SKM-1 (cell line): ENCODE results near the gene CHAMP1.

Experiments used
- DNase-seq: peaks from one replicate; lab custom pipeline; 2025; ENCODE audit not compliant: unreplicated experiment; lab: John Stamatoyannopoulos, UW

The CHAMP1 gene, protein sequence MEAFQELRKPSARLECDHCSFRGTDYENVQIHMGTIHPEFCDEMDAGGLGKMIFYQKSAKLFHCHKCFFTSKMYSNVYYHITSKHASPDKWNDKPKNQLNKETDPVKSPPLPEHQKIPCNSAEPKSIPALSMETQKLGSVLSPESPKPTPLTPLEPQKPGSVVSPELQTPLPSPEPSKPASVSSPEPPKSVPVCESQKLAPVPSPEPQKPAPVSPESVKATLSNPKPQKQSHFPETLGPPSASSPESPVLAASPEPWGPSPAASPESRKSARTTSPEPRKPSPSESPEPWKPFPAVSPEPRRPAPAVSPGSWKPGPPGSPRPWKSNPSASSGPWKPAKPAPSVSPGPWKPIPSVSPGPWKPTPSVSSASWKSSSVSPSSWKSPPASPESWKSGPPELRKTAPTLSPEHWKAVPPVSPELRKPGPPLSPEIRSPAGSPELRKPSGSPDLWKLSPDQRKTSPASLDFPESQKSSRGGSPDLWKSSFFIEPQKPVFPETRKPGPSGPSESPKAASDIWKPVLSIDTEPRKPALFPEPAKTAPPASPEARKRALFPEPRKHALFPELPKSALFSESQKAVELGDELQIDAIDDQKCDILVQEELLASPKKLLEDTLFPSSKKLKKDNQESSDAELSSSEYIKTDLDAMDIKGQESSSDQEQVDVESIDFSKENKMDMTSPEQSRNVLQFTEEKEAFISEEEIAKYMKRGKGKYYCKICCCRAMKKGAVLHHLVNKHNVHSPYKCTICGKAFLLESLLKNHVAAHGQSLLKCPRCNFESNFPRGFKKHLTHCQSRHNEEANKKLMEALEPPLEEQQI

DNA sequence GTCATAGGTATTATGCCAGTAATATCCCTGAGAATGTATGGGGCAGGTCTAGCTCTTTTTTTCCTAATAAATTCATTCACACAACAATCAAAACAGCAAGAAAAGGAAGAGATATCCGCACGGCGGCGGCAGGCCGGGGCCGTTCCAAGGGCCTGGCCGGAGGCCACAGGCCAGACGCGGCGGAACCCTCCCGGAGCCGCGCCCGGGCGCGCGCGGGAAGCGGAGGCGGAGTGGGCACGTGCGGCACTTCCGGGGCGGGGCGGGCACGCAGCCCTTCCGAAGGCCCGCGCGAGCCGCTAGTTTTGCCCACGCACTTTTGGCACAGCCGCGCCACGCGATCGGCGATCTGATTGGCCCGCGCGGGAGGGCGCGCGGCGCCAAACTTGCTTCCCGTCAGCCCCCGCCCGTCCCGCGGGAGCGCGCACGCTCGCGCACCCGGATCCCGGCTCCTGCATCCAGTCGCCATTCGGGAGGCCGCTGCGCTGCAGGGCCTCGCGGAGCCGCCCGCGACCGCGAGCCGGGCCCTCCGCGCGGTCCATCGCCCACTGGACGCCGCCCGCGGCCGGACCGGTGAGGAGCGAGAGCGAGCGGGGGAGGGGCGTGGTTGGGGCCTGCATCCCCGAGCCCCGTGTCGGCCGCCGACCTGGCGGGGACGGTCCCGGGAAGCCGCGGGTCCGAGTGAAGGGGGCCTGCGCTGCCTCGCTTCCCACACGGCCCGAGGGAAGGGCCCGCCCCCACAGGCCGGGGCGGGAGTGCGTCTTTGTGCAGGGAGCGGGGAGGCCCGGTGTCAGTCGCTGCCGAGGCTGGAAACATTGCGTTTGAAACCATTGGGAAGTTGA, at the start of gene CHAMP1:
CHAMP1 (plus strand) TSS at position 430 of the 839 bp plus-strand sequence. CDS start 9,340 bp downstream, outside the sequence.
- DNase-seq, result peak; percentile 85

DNA sequence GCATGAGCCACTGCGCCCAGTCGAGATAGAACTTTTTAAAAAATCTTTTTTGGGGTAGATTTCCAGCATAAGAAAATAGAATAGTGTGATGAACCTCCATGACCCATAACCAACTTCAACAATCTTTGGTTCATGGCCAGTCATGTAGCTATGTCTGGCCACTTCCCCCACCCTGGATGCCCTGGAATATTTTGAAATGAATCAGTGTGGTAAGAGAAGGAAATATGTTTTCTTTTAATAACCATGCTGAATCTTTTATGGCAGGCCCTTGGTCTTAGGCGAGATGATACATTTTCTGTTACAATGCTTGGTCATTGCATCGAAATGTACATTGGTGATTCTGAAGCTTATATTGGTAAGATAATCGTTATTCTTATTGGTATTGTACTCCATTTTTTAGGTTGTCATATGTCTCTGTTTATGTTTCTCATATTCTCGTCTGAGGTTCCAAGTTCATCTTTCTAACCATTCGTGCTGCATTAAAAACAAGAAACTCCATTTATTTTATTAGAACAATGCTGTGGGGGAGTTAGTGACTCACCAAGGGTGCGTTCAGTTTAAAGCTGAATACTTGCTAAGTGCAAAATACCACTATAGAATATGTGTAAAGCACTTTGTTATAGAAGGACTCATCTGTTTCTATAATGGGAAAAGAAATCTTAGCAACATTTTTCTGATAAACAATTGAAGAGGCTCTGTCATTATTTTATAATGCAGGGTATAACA, 49.3 kb upstream of the CHAMP1 start:
- no peak for DNase-seq

DNA sequence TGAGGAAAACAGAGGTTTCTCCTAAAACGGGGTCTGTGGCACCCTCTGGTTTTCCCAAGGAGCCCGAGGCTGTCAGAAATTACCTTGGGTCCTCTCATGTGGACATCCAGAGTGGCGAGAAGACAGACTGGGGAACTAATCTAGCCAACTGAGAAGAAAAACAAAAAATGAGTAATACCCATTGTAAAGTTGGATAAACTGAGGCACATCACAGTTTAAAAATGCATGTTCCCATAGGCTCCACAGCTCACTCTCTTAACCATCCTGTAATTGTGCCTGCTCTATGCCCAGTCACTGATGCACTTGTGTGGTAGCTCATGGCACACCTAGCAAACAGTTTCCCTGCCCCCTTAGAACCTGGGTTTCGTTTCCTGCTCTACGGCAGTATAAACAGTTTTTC, 48.1 kb upstream of the CHAMP1 start:
- DNase-seq, result no peak

DNA sequence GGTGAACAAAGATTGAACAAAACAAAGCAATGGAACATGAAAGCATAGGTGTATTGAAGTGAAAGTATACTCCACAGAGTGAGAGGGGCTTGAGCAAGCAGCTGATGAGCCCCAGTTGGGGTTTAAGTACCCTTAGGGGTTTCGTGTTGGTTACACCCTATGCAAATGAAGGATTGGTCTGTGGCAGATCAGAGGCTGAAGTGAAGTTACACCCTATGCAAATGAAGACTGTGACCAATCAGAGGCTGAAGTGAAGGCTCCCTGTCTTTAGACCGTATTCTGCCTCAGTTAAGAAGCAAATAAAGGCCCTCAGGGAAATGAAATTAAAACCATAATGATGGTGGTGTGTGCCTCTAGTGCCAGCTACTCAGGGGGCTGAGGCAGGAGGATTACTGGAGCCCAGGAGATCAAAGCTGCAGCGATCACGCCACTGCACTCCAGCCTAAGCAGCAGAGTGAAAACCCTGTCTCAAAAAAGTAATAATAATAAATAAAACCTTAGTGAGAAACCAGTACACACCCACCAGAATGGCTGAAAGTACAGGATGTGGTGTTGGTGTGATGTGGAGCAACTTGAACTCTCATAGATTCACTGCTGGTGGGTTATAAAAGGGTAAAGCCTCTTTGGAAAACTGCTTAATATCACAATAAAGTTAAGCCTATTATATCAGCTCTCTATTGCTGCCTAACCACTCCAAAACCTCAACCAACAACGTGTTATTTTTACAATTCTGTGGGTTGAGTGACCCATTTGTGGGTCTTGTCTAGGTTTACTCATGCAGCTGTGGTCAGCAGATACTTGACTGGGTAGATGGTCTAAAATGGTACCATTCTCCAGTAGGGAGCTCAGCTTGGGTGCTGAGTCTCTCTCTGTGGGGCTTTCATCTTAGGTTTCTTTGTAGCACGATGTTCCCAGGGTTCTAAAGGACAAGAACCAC, 45.7 kb upstream of the CHAMP1 start:
- no peak for DNase-seq

DNA sequence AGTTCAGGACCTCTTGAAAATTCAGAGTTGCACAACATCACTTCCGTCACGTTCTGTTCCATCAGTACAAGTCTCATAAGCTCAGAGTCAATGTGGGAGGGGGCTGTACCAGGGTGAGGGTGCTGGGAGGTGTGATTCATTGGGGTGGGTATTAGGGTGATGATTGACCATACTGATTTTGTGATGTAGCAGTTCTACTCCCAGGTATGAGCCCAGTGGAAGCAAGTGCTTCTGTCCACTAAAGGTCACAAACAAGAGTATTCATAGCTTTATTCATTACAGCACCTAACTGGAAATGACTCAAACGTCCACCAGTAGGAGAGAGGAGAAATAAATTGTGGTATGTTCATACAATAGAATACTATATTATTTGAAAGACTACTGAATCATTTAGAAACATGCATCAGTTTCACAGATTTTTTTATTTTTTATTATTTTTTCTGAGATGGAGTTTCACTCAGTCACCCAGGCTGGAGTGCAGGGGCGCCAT, 45.0 kb upstream of the CHAMP1 start:
- DNase-seq, result no peak

DNA sequence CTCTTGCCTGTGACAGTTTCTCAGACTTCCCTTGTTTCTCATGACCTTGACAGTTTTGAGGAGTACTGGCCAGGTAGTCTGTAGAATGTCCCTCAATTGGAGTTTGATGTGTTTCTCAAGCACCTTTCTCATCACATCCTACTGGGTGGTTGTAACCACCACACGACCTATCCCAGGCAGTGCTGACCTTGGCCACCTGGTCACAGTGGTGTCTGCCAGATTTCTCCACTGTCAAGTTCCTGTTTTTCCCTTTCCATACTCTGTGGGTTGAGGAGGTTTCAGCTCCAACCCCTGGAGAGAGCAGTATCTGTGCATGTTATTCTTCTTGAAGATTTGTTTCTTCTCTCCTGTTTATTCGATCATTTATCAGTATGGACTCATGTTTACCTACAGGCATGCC, 41.3 kb upstream of the CHAMP1 start:
- no peak for DNase-seq

DNA sequence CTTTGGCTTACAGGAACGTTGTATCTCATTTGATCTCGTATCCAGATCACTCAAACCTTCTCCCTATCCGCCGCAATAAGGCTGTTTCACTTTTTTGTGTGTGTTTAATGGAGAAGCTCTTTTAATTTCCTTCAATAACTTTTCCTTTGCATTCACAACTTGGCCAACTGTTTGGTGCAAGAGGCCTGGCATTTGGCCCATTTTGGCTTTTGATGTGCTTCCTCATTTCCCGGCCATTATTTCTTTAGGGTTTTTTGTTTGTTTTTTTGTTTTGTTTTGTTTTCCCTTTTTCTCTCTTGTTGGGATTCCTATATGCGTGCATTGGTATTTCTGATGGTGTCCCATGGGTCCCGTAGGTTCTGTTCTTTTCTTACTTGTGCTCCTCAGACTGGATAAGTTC, 39.0 kb upstream of the CHAMP1 start:
- DNase-seq, result no peak

DNA sequence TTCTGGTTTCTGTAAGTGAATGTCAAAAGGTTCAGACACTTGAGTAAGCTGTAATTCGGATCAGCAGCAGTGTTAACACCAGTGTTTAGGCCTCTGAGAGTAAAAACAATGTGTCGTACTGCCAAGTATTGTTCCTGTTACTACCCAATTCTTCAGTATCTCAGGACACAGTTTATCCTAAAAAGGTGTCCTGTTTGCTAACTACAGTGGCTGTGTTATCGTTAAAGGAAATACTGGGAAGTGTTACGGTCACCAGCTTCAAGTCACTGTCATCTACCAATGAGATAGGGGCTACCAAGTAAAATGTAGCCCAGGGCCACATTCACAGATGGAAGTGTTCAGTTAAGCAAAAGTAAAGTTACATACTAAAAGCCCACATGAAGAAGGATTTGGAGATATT, 35.2 kb upstream of the CHAMP1 start:
- no peak for DNase-seq

DNA sequence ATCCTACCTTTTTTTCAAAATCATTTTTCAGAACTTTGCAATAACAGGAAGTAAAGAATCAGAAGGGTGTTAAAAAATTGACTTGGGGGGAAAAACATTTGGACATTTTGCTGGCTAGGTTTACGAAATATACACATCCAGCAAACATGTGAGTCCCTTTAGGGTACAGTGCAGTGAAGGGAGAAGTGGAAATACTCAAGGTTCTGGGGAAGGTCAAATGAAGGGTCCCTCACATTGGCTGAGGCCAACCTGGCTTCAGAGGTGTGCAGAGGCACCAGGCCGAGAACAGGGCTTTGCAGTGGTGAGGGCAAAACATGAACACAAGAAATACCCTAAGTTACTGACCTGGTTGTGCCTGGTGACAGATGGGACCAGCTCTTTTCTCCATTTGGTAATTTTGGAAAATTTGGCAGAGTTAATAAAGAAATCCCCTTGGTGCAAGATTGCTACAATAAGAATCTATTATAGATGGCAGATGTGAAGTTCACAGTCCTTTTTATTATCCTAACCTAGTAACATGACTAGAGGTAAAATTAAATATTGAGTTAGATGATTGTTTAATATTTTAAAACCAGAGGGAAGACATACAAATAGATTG, 34.4 kb upstream of the CHAMP1 start:
- DNase-seq, result no peak

DNA sequence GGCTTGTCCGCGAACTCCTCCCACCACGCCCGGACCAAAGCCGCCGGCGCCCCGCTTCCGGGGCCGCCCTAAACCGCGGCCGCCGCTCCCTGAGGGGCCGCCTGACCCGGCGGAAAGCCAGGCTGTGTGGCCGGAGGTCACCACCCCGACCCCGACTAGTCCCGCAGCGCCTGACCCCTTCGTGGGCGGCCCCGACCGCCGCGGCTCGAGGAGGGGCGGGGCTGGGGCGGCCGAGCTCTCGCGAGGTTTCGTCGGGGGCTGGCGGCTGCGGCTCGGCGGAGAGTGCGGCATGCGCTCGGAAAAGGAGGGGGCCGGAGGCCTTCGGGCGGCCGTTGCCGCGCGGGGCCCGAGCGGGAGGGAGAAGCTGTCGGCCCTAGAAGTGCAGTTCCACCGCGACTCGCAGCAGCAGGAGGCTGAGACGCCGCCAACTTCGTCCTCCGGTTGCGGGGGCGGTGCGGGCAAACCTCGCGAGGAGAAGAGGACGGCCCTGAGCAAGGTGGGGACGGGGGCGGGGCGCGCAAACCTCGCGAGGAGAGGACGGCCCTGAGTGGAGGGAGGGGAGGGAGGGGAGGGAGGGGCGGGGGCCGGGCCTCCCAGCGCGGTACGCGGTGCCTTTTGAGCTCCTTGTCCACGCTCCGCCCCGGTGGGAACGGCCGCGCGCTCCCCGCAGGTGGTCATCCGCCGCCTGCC, 32.8 kb upstream of the CHAMP1 start, which contains the start of gene UPF3A:
UPF3A (plus strand) TSS at position 251 of the 690 bp plus-strand sequence; CDS start at position 290, 39 bp downstream.
- peak; percentile 55 for DNase-seq

DNA sequence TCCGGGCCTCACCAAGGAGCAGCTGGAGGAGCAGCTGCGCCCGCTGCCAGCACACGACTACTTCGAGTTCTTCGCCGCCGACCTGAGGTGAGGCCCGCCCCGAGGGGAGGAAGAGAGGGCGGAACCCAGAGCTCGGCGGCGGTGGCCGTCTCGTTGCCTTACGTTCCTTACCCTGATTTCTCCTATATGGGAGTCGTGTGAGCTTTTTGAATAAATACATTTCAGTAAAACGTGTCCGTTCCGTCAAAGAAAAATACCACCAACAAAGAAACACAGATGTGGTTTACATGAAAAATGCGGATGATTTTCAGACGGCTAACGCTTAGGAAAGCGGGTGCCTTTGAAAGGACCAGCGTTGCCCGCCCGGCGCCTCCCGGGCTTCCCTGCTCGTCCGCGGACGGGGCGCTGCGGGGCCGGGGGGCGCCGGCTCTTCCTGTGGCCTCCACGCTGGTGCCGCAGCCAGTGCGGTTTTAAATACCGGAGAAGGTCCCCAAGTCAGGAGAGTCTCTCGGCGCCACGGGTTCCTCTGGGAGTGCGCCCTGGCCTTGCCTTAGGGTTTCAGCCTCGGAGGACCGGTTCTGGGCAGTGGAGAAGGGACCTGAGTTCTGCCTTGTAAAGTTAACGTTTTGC, 32.1 kb upstream of the CHAMP1 start:
- peak; percentile 33 for DNase-seq

DNA sequence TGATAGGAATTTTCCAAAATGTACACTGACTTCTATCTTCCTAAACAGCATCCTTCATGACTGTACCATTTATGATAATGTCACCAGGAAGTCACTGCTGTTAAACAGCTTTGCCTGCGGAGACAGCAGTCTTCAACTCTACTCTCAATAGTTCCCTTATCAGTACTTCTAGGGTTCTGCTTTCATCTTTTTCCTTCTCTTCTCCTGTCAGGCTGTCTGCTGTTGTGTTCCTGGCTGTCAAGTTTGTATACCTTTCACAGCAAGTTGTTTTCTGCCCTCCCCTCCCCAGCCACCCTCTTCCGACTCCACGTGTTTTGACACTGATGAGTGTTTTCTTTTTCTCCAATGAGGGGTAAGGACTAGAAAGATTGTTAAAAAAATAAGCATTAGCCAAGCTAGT, 30.7 kb upstream of the CHAMP1 start:
- no peak for DNase-seq

DNA sequence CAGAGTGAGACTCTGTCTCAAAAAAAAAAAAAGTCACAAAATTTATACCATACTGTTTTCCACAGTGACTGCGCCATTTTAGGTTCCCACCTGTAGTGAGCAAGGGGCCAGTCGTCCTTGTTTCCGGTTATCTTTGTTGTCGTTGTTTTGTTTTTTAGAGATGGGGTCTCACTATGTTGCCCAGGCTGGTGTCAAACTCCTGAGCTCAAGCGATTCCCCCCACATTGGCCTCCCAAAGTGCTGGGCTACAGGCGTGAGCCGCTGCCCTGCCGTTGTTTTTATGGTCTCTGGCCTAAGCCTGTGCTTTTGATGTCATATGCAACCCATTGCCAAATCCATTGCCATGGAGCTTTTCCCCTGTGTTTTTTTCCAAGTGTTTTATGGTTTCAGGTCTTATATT, 29.6 kb upstream of the CHAMP1 start:
- DNase-seq, result no peak

DNA sequence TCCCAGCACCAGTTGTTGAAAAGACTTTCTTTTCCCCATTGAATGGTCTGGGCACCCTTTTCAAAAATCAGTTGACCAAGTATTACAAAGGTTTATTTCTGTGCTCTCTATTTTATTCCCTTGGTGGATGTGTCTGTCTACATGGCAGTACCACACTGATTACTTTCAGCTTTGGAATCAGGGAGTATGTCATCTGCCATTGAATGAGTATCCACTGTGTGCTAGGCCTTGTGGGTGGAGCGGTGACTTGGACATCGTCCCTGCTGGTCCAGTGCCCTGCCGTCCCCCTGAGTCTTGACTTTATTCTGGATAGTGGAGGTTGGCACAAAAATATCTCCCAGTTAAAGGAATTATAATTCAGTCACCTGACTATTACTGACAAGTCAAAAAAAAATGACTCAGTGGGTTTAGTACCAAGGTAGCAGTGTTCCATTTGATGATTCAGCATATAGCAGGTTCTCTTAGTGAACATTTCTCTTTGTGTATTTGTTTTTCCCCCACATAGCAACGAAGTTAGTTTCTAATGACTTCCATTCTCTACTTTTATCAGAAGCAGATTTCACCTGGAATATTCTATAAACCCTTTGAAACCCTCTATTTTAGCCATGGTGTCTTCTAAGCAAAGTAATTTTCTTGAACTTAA, 29.0 kb upstream of the CHAMP1 start:
- no peak for DNase-seq

DNA sequence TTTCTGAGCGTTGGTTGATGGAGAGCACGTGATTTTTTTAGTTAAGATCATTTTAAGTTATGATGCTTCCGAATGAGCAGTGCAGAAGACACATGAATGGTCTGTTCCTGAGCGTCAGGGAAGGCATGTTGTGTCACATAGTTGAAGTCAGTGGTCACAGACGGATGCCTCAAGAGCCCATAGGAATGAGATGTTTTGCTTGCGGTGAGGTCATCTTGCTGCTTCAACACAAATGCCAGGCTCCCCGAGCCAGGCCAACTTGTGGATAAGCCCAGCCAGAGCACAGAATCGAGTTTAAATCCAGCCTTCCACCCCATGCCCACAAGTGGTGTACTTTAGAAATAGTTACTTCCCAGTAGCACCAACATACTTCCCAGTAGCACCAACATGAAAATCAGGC, 27.5 kb upstream of the CHAMP1 start:
- no peak for DNase-seq

DNA sequence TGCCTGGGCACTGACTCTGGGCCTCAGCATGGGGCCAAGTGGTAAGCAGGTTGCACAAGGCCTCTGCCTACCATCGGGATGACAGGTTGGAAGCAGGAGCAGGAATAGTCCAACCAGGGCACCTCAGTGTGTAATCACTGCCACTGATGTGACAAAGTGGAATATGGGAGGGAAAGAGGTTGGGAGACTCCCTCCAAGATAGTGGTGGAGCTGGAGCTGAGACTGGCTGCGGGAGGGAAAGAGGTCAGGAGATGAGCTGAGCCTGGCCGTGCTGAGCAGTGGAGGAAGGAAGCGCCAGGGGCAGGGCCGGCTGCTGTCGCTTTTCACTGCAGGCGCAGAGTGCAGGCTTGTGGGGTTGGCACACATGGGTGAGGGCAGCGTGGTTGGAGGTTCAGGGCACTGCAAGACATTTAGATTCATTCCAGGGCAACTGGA, 26.1 kb upstream of the CHAMP1 start:
- no peak for DNase-seq

DNA sequence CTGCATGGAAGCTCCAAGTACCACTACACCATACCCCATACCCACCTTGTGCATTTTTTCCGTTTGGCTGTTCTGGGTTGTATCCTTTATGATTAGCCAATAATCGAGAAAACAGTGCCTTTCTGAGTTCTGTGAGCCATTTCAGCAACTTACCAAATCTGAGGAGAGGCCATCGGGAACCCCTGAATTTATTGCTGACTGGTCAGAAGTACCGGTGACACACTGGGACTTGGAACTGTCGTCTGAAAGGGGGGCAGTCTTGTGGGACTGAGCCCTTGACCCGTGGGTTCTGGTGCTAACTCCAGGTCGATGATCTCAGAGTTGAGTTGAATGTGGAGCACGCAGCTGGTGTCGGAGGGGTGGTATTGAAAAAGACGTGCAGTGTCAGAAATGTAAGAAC, 17.9 kb upstream of the CHAMP1 start:
- no peak for DNase-seq
